Stimulated activated CD8-positive, alpha-beta memory T cell treated with anti-CD3 and anti-CD28 coated beads, Interleukin-15, amount 100 ng/mL, for 48 hours (primary cell): ENCODE results near the gene FILIP1L.

Experiments
- DNase-seq, 2 donors: peaks; one replicate each; pipeline ENCODE4 v3.0.0-alpha.2; 2020; ENCODE audit warnings: low read depth in 2 of 2

The FILIP1L gene

GRCh38 chr3:100125161-100125938 lies 11.0 kb upstream of the FILIP1L start:
- DNase-seq, result no peak

GRCh38 chr3:100124201-100124761 lies 10.0 kb upstream of the FILIP1L start:
- DNase-seq, result no peak

GRCh38 chr3:100123112-100123511 lies 8.8 kb upstream of the FILIP1L start:
- no peak for DNase-seq

GRCh38 chr3:100122321-100122720 lies 8.0 kb upstream of the FILIP1L start:
- DNase-seq, result no peak

GRCh38 chr3:100120693-100121092 lies 6.4 kb upstream of the FILIP1L start:
- DNase-seq, result no peak

- DNase-seq, result no peak
These were observed 5.7 kb upstream of the FILIP1L start for GRCh38 chr3:100120012-100120411.

- no peak for DNase-seq
These were observed 2.8 kb upstream of the FILIP1L start for GRCh38 chr3:100117093-100117492.

- DNase-seq, result no peak
These were observed 433 bp downstream of the FILIP1L start for GRCh38 chr3:100113723-100114412.

- DNase-seq, result no peak
These were observed 2.6 kb downstream of the FILIP1L start for GRCh38 chr3:100111728-100112127.

- no peak for DNase-seq
These were observed 4.1 kb downstream of the FILIP1L start for GRCh38 chr3:100110162-100110561.

- DNase-seq, result no peak
These were observed 5.7 kb downstream of the FILIP1L start for GRCh38 chr3:100108464-100109079.

GRCh38 chr3:100107221-100107814 lies 7.0 kb downstream of the FILIP1L start:
- no peak for DNase-seq

- no peak for DNase-seq
These were observed 7.7 kb downstream of the FILIP1L start for GRCh38 chr3:100106531-100107141.

GRCh38 chr3:100106094-100106493 lies 8.2 kb downstream of the FILIP1L start:
- DNase-seq, result no peak

- no peak for DNase-seq
These were observed 8.8 kb downstream of the FILIP1L start for GRCh38 chr3:100105501-100105900.

GRCh38 chr3:100104817-100105413 lies 9.4 kb downstream of the FILIP1L start:
- DNase-seq, result no peak

- DNase-seq, result no peak
These were observed 9.9 kb downstream of the FILIP1L start for GRCh38 chr3:100104442-100104798.

GRCh38 chr3:100103558-100104441 lies 10.5 kb downstream of the FILIP1L start:
- peak; percentile 19 to 25 for DNase-seq

- no peak for DNase-seq
These were observed 11.5 kb downstream of the FILIP1L start for GRCh38 chr3:100102757-100103156.

GRCh38 chr3:100100425-100100824 lies 13.9 kb downstream of the FILIP1L start:
- DNase-seq, result no peak
